Progenitor cell of endocrine pancreas (in vitro differentiated cells): ENCODE results near the gene TES. TPM values are rescaled to one million over a fixed set of nuclear protein-coding genes. Genes with fewer than 3 reads are reported as not detected.
A peak's percentile ranks its signal among the peaks of the same experiment; 100 is the strongest.

Experiments used
- DNase-seq: peaks from one replicate; pipeline ENCODE4 v3.0.0; 2021; ENCODE audit warnings: low spot score; ENCODE audit not compliant: unreplicated experiment
- H3K27ac Mint-ChIP-seq: 2 replicates; pipeline ENCODE4 v1.8.0; 2021; ENCODE audit warnings: mild to moderate bottlenecking, moderate library complexity, mixed read lengths
- H3K27me3 Mint-ChIP-seq: 2 replicates; pipeline ENCODE4 v1.8.0; 2021; ENCODE audit warnings: mixed read lengths
- H3K36me3 Mint-ChIP-seq: 2 replicates; pipeline ENCODE4 v1.8.0; 2022; ENCODE audit warnings: mixed read lengths; ENCODE audit not compliant: insufficient read depth
- H3K4me1 Mint-ChIP-seq: 2 replicates; pipeline ENCODE4 v1.8.0; 2021; ENCODE audit warnings: low read depth, mixed read lengths
- H3K4me3 Mint-ChIP-seq: 2 replicates; pipeline ENCODE4 v1.8.0; 2021; ENCODE audit warnings: low read depth, mild to moderate bottlenecking, moderate library complexity, mixed read lengths
- H3K9me3 Mint-ChIP-seq: 2 replicates; pipeline ENCODE4 v1.8.0; 2021; ENCODE audit warnings: low read depth, mixed read lengths
- total RNA-seq: library from RNA; stranded (reverse); gene quantifications from 2 replicates; pipeline ENCODE4 v1.2.1, GENCODE V29; 2021
- TF ChIP-seq, protein P1 (sequence below): fragments of 200-600 bp; sonication (generic); IDR thresholded peaks from one replicate; pipeline ENCODE4 v1.5.0; 2021; ENCODE audit warnings: antibody characterized with exemption, mild to moderate bottlenecking; ENCODE audit not compliant: unreplicated experiment

The TES gene
- total RNA-seq, 1 donor from 2014 or later = 123 TPM

DNA sequence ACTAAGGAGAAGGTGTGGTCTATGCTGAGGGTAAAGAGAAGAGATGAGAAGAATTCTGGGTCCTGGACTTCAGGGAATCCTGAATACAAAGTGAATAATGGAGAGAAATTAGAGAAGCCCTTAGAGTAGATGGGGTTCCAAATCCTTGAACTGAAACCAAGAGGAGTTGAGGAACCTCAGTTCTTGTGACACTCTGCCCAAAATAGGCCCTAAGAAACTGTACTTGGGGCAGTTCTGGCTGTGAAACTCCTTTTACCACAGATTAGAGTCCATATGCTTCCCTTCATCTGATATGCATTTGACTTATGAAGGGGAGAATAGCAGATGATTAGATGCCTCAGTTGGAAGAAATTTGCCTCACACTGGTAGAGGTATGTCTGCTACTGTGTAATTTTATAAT, 19.0 kb downstream of the TES start:
- Mint-ChIP-seq H3K9me3 (no peaks in the 10 kb centered on the region), H3K4me3 (no peak overlapping the region), H3K27me3 (no peaks in the 10 kb centered on the region), H3K4me1 (peaks cover 18% of the 10 kb centered on the region), H3K27ac (peak overlapping the region; percentile 4), H3K36me3 (no peaks in the 10 kb centered on the region)
- TF ChIP-seq, protein P1, sequence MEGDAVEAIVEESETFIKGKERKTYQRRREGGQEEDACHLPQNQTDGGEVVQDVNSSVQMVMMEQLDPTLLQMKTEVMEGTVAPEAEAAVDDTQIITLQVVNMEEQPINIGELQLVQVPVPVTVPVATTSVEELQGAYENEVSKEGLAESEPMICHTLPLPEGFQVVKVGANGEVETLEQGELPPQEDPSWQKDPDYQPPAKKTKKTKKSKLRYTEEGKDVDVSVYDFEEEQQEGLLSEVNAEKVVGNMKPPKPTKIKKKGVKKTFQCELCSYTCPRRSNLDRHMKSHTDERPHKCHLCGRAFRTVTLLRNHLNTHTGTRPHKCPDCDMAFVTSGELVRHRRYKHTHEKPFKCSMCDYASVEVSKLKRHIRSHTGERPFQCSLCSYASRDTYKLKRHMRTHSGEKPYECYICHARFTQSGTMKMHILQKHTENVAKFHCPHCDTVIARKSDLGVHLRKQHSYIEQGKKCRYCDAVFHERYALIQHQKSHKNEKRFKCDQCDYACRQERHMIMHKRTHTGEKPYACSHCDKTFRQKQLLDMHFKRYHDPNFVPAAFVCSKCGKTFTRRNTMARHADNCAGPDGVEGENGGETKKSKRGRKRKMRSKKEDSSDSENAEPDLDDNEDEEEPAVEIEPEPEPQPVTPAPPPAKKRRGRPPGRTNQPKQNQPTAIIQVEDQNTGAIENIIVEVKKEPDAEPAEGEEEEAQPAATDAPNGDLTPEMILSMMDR = no peak
- no peak for DNase-seq

DNA sequence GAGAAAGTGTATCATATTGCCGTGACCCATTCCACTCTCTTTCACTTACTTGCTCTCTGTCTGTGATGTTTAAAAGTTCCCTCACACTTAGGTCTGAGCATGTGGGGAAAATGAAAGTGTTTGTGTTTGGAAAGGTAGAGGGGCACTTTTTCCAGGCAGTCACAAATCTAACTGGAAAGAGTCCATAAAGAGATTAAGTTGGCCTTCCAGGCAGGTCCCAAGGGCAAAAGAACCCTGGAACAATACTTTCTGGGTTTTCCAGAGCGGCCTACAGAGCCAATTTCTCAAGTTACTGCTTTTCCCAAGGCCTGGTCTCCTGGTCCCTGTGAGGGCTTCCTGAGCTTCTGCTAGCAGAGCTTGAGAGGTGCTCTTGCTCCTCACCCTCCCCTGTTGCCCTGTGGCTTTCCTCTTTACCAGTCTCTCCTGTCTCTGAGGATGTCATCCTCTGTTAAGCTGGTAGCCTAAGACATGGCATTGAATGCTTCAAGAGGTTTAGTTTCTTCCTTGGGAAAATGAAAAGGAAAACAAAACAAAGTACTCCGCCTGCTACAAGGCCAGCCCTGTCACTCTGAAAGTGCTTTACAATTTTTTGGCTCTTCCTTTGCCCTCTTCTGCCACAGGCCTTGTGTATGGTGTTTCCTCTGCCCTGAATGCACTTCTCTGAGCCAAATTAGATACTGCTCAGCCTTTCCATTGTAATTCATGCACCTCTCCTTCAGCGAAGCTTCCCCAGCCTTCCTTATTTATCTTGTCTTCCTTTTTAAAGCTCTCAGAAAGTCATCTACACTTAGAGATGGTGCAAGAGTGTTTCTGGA, 20.1 kb downstream of the TES start:
- DNase-seq = no peak
- Mint-ChIP-seq H3K27ac (peak overlapping the region; percentile 31), H3K27me3 (no peaks in the 10 kb centered on the region), H3K4me1 (peaks cover 16% of the 10 kb centered on the region), H3K9me3 (no peaks in the 10 kb centered on the region), H3K4me3 (no peak overlapping the region), H3K36me3 (no peaks in the 10 kb centered on the region)
- TF ChIP-seq, protein P1 = no peak

DNA sequence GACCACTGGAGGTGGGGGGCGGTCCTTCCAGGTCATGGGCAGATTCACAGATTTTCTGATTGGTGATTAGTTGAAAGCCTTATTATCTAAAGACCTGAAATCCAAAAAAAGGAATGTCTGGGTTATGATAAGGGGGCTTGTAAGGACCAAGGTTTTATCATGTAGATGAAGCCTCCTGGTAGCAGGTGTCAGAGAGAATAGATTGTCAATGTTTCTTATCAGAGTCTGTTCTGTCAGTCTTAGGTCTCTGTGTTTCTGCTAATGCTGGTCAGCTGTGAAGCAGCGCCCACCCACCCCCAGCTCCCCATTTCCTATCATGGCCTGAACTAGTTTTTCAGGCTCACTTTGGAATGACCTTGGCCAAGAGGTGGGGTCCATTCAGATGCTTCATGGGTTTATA, 21.2 kb downstream of the TES start:
- H3K36me3 Mint-ChIP-seq = no peaks in the 10 kb centered on the region
- peaks cover 16% of the 10 kb centered on the region for H3K4me1 Mint-ChIP-seq
- DNase-seq = no peak
- no peaks in the 10 kb centered on the region for H3K27me3 Mint-ChIP-seq
- TF ChIP-seq, protein P1 = no peak
- no peak overlapping the region for H3K4me3 Mint-ChIP-seq
- no peaks in the 10 kb centered on the region for H3K9me3 Mint-ChIP-seq
- peak overlapping the region; percentile 92 for H3K27ac Mint-ChIP-seq

DNA sequence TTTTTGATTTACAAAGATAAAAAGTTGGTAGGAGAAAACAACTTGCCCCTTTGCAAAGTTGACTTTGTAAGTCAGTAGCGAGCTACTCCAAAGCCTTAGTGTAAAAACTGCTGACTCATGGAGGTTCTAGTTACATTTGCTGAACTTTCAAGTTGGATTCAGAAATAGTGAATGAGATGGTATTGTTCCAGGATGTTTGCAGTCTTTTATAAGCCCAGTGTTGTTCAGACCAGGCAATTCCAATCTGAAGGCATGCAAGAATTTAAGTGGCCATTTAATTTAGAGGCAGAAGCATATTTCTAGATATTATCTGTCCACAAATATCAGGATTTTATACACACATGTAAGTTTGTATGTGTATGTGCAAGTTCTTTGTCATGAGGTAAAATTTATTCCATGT, 21.6 kb downstream of the TES start:
- no peaks in the 10 kb centered on the region for H3K36me3 Mint-ChIP-seq
- H3K4me3 Mint-ChIP-seq = no peak overlapping the region
- TF ChIP-seq, protein P1 = no peak
- no peaks in the 10 kb centered on the region for H3K27me3 Mint-ChIP-seq
- H3K4me1 Mint-ChIP-seq = peaks cover 16% of the 10 kb centered on the region
- H3K27ac Mint-ChIP-seq = peak overlapping the region; percentile 92
- no peak for DNase-seq
- H3K9me3 Mint-ChIP-seq = no peaks in the 10 kb centered on the region

GRCh38 chr7:116232350-116232749, 22.0 kb downstream of the TES start:
- H3K4me1 Mint-ChIP-seq = peaks cover 16% of the 10 kb centered on the region
- no peaks in the 10 kb centered on the region for H3K27me3 Mint-ChIP-seq
- TF ChIP-seq, protein P1 = no peak
- peak overlapping the region; percentile 92 for H3K27ac Mint-ChIP-seq
- DNase-seq = no peak
- H3K4me3 Mint-ChIP-seq = no peak overlapping the region
- no peaks in the 10 kb centered on the region for H3K9me3 Mint-ChIP-seq
- H3K36me3 Mint-ChIP-seq = peaks cover under 1% of the 10 kb centered on the region
